Measurements from ENCODE around the gene FNBP1.

GRCh38 chr9:130072515-130073235, 29.7 kb upstream of the FNBP1 start:
- no peak for TF ChIP-seq CTCF (IDR thresholded peaks at IDR 0.05)
- no peak for TF ChIP-seq POLR2A (IDR thresholded peaks at IDR 0.05)
